Activated CD4-positive, alpha-beta memory T cell treated with anti-CD3 and anti-CD28 coated beads for 36 hours (primary cell): ENCODE data around the gene PNKP. TPM values are rescaled to one million over a fixed set of nuclear protein-coding genes. Genes with fewer than 3 reads are reported as not detected.
"Not testable (repeated sequence)": the region's sequence is repeated elsewhere in the genome, so short reads cannot be mapped to it uniquely, and the experiment has no call there.

Source experiments
- CTCF ChIA-PET: fragments of 350-600 bp; sonication (Branson Sonifier 250); formaldehyde crosslinking; loops from one replicate; lab custom pipeline; 2021; ENCODE audit warnings: antibody characterized with exemption, inconsistent platforms; lab: Charles Lee
- POLR2A ChIA-PET: fragments of 350-600 bp; sonication (Branson Sonifier 250); formaldehyde crosslinking; loops from one replicate; lab custom pipeline; 2021; ENCODE audit warnings: antibody characterized with exemption; lab: Charles Lee
- DNase-seq: peaks from one replicate; pipeline ENCODE4 v3.0.0-alpha.2; 2020
- H3K27ac Mint-ChIP-seq: one replicate; pipeline ENCODE4 v1.8.0; 2021; ENCODE audit warnings: mixed read lengths
- H3K27me3 Mint-ChIP-seq: one replicate; pipeline ENCODE4 v1.8.0; 2021; ENCODE audit warnings: mixed read lengths
- H3K36me3 Mint-ChIP-seq: one replicate; pipeline ENCODE4 v1.8.0; 2021; ENCODE audit warnings: mixed read lengths
- H3K4me1 Mint-ChIP-seq: one replicate; pipeline ENCODE4 v1.8.0; 2021; ENCODE audit warnings: low read depth, mixed read lengths
- H3K4me3 Mint-ChIP-seq: one replicate; pipeline ENCODE4 v1.8.0; 2021; ENCODE audit warnings: mild to moderate bottlenecking, mixed read lengths
- H3K9me3 Mint-ChIP-seq: one replicate; pipeline ENCODE4 v1.8.0; 2021; ENCODE audit warnings: mixed read lengths
- intact Hi-C: fragments of 100-400 bp; cut with micrococcal nuclease; formaldehyde crosslinking; loops from one replicate; pipeline ENCODE4 v1.15.1; 2023
- total RNA-seq, 2 experiments: library from RNA; stranded (reverse); gene quantifications; one replicate each; pipeline ENCODE4 v1.2.3, GENCODE V29; 2021

The PNKP gene
- total RNA-seq, 2 experiments from 2014 or later = 88.7 to 98.6 TPM

DNA sequence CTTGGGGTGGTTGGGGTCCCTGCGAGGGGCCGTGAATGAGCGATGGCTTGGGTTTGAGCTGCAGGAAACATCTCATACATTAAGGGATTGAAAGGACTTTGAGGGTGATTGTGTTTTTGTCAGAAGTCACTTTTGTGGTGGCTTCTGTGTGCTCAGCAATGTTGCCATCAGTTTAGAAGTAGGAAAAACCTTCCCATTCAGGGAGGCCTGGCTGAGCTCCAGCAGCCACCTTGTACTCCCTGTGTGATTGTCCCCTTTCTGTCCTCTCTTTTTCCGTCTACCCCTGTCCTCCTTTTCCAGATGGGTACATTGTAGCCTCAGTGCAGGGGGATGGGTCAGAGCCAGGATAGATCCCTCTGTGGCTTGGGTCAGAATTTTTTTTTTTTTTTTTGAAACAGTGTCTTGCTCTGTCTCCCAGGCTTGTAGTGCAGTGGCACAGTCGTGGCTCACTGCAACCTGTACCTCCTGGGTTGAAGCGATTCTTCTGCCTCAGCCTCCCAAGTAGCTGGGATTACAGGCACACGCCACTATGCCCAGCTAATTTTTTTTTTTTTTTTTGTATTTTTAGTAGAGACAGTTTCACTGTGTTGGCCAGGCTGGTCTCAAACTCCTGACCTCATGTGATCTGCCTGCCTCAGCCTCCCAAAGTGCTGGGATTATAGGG lies 47.8 kb downstream of the PNKP start:
- POLR2A ChIA-PET, H3K9me3 Mint-ChIP-seq, H3K27me3 Mint-ChIP-seq, H3K36me3 Mint-ChIP-seq, DNase-seq: not testable (repeated sequence)
- H3K4me1 Mint-ChIP-seq = peaks cover 13% of the 10 kb centered on the region
- H3K27ac Mint-ChIP-seq = peak overlapping the region; percentile 11
- CTCF ChIA-PET = interaction anchor here (0.9 kb wide), 1 partner anchor 102 kb away, joined by 3 read pairs; no protein-coding TSS in a partner anchor
- intact Hi-C loops = loop anchor here (2.0 to 5.0 kb wide), 2 partner anchors 31 to 48 kb away; partner anchors contain the start of genes PNKP and PTOV1
- peak overlapping the region; percentile 93 for H3K4me3 Mint-ChIP-seq

GRCh38 chr19:49818649-49819370 lies 48.6 kb downstream of the PNKP start:
- POLR2A ChIA-PET = interaction anchor here (0.6 kb wide), 1 partner anchor 49 kb away, joined by 4 read pairs; the partner anchor contains the start of gene PNKP
- intact Hi-C loops = loop anchor here (1.0 to 5.0 kb wide), 3 partner anchors 32 to 53 kb away; partner anchors contain the start of genes PNKP and PTOV1
- DNase-seq = no peak
- CTCF ChIA-PET = interaction anchor here (0.7 to 1.1 kb wide), 3 partner anchors 101 to 1499 kb away, joined by 3 to 6 read pairs (median 4); no protein-coding TSS in a partner anchor
- Mint-ChIP-seq H3K9me3 (no peaks in the 10 kb centered on the region), H3K4me1 (peaks cover 16% of the 10 kb centered on the region), H3K36me3 (no peaks in the 10 kb centered on the region), H3K27ac (peak overlapping the region; percentile 98), H3K4me3 (peak overlapping the region; percentile 93), H3K27me3 (no peaks in the 10 kb centered on the region)

- ChIA-PET CTCF (interaction anchor here (0.7 to 1.1 kb wide), 2 partner anchors 101 to 1498 kb away, joined by 4 to 6 read pairs; no protein-coding TSS in a partner anchor), POLR2A (no interaction called here)
- no peaks in the 10 kb centered on the region for H3K36me3 Mint-ChIP-seq
- H3K9me3 Mint-ChIP-seq = no peaks in the 10 kb centered on the region
- H3K4me3 Mint-ChIP-seq = peak within 1 kb of the TSS; percentile 93
- H3K4me1 Mint-ChIP-seq = peaks cover 19% of the 10 kb centered on the region
- no peaks in the 10 kb centered on the region for H3K27me3 Mint-ChIP-seq
- intact Hi-C loops = loop anchor here (1.0 to 5.0 kb wide), 3 partner anchors 33 to 52 kb away; partner anchors contain the start of genes PNKP and PTOV1
- peak within 1 kb of the TSS; percentile 98 for H3K27ac Mint-ChIP-seq
- DNase-seq = peak; percentile 91
Observed at GRCh38 chr19:49817964-49818648, 49.3 kb downstream of the PNKP start, which contains the start of gene MED25. Gene MED25, plus strand, starts transcription at chr19:49818289. Its CDS starts 53 bp downstream, at chr19:49818342.

GRCh38 chr19:49816590-49816989 lies 50.8 kb downstream of the PNKP start:
- Mint-ChIP-seq H3K9me3 (no peaks in the 10 kb centered on the region), H3K4me1 (peaks cover 31% of the 10 kb centered on the region), H3K27ac (no peak overlapping the region), H3K4me3 (no peak overlapping the region), H3K27me3 (no peaks in the 10 kb centered on the region), H3K36me3 (no peaks in the 10 kb centered on the region)
- ChIA-PET POLR2A (no interaction called here), CTCF (no interaction called here)
- no peak for DNase-seq
- intact Hi-C loops = loop anchor here (5.0 kb wide), 1 partner anchor 51 kb away; the partner anchor contains the start of gene PNKP

DNA sequence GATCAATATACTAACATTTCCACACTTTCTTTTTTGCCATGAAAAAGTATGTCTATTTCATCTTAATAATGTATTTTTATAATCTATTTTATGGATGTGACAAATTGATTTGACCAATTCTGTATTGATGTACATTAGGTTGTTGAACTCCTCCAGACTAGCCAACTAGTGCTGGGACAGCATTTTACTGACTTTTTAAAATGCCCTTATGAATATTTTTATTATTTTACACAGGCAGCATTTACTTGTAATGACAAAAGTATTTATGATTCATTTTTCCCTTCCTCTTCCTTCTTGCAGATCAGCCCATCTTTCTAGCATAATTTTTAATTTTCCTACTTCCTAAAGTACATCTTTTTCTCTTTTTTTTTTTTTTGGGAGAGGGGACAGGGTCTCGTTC lies 53.4 kb downstream of the PNKP start:
- Mint-ChIP-seq H3K27ac (peak overlapping the region; percentile 96), H3K4me3 (peak overlapping the region; percentile 37), H3K36me3 (peaks cover 3% of the 10 kb centered on the region), H3K27me3 (no peaks in the 10 kb centered on the region), H3K4me1 (peaks cover 33% of the 10 kb centered on the region), H3K9me3 (no peaks in the 10 kb centered on the region)
- intact Hi-C loops = loop anchor here (5.0 kb wide), 3 partner anchors 113 to 317 kb away; partner anchors contain the start of genes ATF5, NUP62, PRR12 and RPS11
- DNase-seq = no peak
- ChIA-PET CTCF (interaction anchor here (0.7 to 1.0 kb wide), 2 partner anchors 15 to 19 kb away, joined by 3 read pairs; no protein-coding TSS in a partner anchor), POLR2A (interaction anchor here (1.3 to 1.9 kb wide), 3 partner anchors 36 to 174 kb away, joined by 3 to 9 read pairs (median 8); partner anchors contain the start of genes PTOV1 and RRAS)

- DNase-seq = peak; percentile 96
- no peaks in the 10 kb centered on the region for H3K9me3 Mint-ChIP-seq
- peak within 1 kb of the TSS; percentile 86 for H3K4me3 Mint-ChIP-seq
- ChIA-PET CTCF (interaction anchor here (1.0 to 1.1 kb wide), 3 partner anchors 14 to 170 kb away, joined by 3 to 4 read pairs (median 3); no protein-coding TSS in a partner anchor), POLR2A (interaction anchor here (0.8 to 1.9 kb wide), 5 partner anchors 37 to 173 kb away, joined by 3 to 9 read pairs (median 3); partner anchors contain the start of genes AP2A1, ATF5, PTOV1 and RRAS)
- intact Hi-C loops = loop anchor here (1.0 to 5.0 kb wide), 5 partner anchors 47 to 316 kb away; partner anchors contain the start of genes AKT1S1, ATF5, NUP62 and PRR12
- peak within 1 kb of the TSS; percentile 96 for H3K27ac Mint-ChIP-seq
- H3K4me1 Mint-ChIP-seq = peaks cover 35% of the 10 kb centered on the region
- peaks cover 3% of the 10 kb centered on the region for H3K36me3 Mint-ChIP-seq
- no peaks in the 10 kb centered on the region for H3K27me3 Mint-ChIP-seq
Observed at GRCh38 chr19:49812997-49813861, 54.1 kb downstream of the PNKP start, which contains the start of gene FUZ. Gene FUZ, minus strand, starts transcription at chr19:49813292. Its CDS starts 186 bp downstream, at chr19:49813106.

DNA sequence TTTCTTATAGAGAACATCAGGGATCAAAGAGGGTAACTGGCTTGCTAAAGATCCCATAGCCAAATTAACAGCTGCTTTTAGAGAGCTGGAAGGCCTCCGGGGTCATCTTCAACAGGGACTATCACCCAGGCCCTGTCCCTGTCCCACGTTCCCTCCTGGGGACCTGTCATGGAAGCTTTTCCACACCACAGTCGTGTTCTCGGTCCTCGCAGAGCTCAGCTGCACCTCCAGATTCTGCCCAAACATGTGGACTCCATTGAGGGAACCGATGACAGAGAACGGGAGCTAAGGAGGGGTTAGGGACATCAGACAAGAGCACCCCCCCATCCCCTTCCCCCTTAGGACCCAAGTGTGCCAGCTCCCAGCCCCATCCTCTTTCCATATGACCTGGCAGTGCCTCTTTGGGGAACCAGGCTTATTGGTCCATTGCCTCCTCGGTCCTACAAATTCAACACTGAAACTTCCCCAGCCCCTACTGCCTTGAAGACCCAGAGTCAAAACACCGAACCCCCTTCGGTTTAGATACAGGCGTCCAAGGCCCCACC lies 54.9 kb downstream of the PNKP start:
- peaks cover 3% of the 10 kb centered on the region for H3K36me3 Mint-ChIP-seq
- peak overlapping the region; percentile 96 for H3K27ac Mint-ChIP-seq
- ChIA-PET POLR2A (interaction anchor here (0.8 to 1.9 kb wide), 4 partner anchors 38 to 172 kb away, joined by 3 to 9 read pairs (median 6); partner anchors contain the start of genes AP2A1, PTOV1 and RRAS), CTCF (interaction anchor here (1.0 to 1.1 kb wide), 2 partner anchors 96 to 169 kb away, joined by 3 to 4 read pairs; no protein-coding TSS in a partner anchor)
- intact Hi-C loops = loop anchor here (5.0 kb wide), 3 partner anchors 115 to 315 kb away; partner anchors contain the start of genes ATF5, NUP62, PRR12 and RPS11
- H3K4me3 Mint-ChIP-seq = peak overlapping the region; percentile 86
- peaks cover 35% of the 10 kb centered on the region for H3K4me1 Mint-ChIP-seq
- H3K9me3 Mint-ChIP-seq = no peaks in the 10 kb centered on the region
- DNase-seq = no peak
- H3K27me3 Mint-ChIP-seq = no peaks in the 10 kb centered on the region

DNA sequence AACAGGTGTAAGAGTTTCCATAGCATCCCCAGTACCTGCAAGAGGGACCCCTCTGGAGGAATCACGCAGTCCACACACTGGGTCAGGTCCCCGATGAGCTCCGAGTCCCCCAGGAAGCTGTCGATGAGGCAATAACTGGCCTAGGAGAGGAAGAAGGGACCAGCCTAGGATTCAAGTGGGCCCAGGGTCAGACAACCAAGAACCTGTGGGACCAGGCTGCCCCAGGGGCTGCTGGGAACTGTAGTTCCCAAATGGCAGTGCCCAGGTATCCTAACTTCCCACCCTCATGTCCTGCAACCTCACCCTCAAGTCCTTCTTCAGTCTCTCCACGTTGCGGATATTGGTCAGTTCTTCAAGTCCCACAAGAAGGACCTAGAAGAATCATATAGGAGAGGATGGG lies 56.0 kb downstream of the PNKP start:
- ChIA-PET CTCF (no interaction called here), POLR2A (no interaction called here)
- intact Hi-C loops = loop anchor here (5.0 kb wide), 3 partner anchors 116 to 314 kb away; partner anchors contain the start of genes ATF5, NUP62, PRR12 and RPS11
- no peak for DNase-seq
- no peak overlapping the region for H3K4me3 Mint-ChIP-seq
- H3K36me3 Mint-ChIP-seq = peaks cover 3% of the 10 kb centered on the region
- no peaks in the 10 kb centered on the region for H3K9me3 Mint-ChIP-seq
- no peaks in the 10 kb centered on the region for H3K27me3 Mint-ChIP-seq
- H3K4me1 Mint-ChIP-seq = peaks cover 35% of the 10 kb centered on the region
- no peak overlapping the region for H3K27ac Mint-ChIP-seq
